ENCODE results near the gene ETS1.

ETS1 gene

DNA sequence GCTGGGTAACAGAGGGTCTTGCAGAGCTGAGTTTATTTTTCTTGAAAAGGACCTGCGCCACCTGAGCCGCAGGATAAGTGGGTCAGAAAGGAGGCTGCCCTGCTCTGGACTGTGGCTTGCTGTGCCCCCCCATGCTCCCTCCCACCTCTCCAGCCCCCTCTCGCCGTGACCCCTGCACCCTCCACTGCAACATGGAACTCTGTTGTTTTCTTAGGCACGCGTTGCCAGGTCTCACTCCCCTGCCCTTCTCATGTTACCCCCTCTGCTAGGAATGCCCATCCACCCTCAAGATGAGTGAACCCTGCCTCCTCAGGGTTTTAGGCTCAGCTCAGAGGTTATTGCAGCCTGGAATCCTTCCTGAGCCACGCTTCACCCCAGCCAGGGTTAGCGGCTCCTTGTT, 10.8 kb downstream of the ETS1 start:
- Histone ChIP-seq H3K27ac (ENCODE audit: low read length) (no peak overlapping the region), H3K79me2 (ENCODE audit: insufficient read depth, low read length) (no peaks in the 10 kb centered on the region), H2AFZ (ENCODE audit: low read depth, low read length) (no peak overlapping the region), H4K20me1 (ENCODE audit: insufficient read depth, low read length) (no peaks in the 10 kb centered on the region), H3K36me3 (ENCODE audit: insufficient read depth, low read length) (no peaks in the 10 kb centered on the region), H3K4me2 (ENCODE audit: insufficient read depth, low read length) (no peak overlapping the region), H3K4me1 (ENCODE audit: insufficient read depth, low read length) (peaks cover 16% of the 10 kb centered on the region; the same call in 1 of the 2 replicates), H3K27me3 (ENCODE audit: insufficient read depth, low read length, poor library complexity) (no peaks in the 10 kb centered on the region), H3K4me3 (ENCODE audit: low read depth in 1 of 2, low read length in 2 of 2) (no peak overlapping the region), H3K9ac (ENCODE audit: low read depth, low read length) (no peak overlapping the region), H3K9me3 (ENCODE audit: insufficient read depth, low read length, severe bottlenecking) (no peaks in the 10 kb centered on the region)
- TF ChIP-seq EZH2 (IDR thresholded peaks at IDR 0.05; ENCODE audit: borderline replicate concordance, low read depth, low read length, severe bottlenecking) = no peak
- TF ChIP-seq, protein P1, sequence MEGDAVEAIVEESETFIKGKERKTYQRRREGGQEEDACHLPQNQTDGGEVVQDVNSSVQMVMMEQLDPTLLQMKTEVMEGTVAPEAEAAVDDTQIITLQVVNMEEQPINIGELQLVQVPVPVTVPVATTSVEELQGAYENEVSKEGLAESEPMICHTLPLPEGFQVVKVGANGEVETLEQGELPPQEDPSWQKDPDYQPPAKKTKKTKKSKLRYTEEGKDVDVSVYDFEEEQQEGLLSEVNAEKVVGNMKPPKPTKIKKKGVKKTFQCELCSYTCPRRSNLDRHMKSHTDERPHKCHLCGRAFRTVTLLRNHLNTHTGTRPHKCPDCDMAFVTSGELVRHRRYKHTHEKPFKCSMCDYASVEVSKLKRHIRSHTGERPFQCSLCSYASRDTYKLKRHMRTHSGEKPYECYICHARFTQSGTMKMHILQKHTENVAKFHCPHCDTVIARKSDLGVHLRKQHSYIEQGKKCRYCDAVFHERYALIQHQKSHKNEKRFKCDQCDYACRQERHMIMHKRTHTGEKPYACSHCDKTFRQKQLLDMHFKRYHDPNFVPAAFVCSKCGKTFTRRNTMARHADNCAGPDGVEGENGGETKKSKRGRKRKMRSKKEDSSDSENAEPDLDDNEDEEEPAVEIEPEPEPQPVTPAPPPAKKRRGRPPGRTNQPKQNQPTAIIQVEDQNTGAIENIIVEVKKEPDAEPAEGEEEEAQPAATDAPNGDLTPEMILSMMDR (IDR thresholded peaks at IDR 0.05; ENCODE audit: borderline replicate concordance, extremely low read depth, low read length, poor library complexity, severe bottlenecking) = no peak
- no peak for ATAC-seq (ENCODE audit: insufficient read depth, low read depth)
- DNase-seq = no peak

DNA sequence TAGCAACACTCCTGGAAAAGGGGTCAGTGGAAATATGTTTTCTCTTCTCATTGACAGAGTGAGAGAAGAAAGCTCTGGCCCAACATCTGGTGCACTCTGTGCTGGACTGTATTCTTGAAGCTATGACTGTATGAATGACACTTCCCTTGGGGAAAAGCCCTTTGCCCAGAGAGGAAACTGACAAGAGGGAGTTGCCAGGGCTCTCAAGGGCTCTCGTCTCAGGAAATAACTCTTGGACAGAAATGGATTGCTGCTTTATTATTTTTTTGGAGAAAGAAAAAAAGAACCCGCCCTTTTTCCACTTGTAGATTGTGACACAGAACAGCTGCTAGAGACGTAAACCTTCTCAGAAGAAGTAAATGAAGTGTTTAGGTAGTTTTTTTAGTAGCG, 11.4 kb downstream of the ETS1 start:
- no peak overlapping the region for H3K27ac ChIP-seq (ENCODE audit: low read length)
- H3K27me3 ChIP-seq (ENCODE audit: insufficient read depth, low read length, poor library complexity) = no peaks in the 10 kb centered on the region
- TF ChIP-seq, protein P1 (IDR thresholded peaks at IDR 0.05; ENCODE audit: borderline replicate concordance, extremely low read depth, low read length, poor library complexity, severe bottlenecking) = no peak
- no peak for TF ChIP-seq EZH2 (IDR thresholded peaks at IDR 0.05; ENCODE audit: borderline replicate concordance, low read depth, low read length, severe bottlenecking)
- H3K4me3 ChIP-seq (ENCODE audit: low read depth in 1 of 2, low read length in 2 of 2) = no peak overlapping the region
- no peak overlapping the region for H2AFZ ChIP-seq (ENCODE audit: low read depth, low read length)
- no peak overlapping the region for H3K4me2 ChIP-seq (ENCODE audit: insufficient read depth, low read length)
- no peaks in the 10 kb centered on the region for H3K79me2 ChIP-seq (ENCODE audit: insufficient read depth, low read length)
- no peaks in the 10 kb centered on the region for H4K20me1 ChIP-seq (ENCODE audit: insufficient read depth, low read length)
- no peak for DNase-seq
- no peaks in the 10 kb centered on the region for H3K9me3 ChIP-seq (ENCODE audit: insufficient read depth, low read length, severe bottlenecking)
- no peaks in the 10 kb centered on the region for H3K36me3 ChIP-seq (ENCODE audit: insufficient read depth, low read length)
- no peak overlapping the region for H3K9ac ChIP-seq (ENCODE audit: low read depth, low read length)
- H3K4me1 ChIP-seq (ENCODE audit: insufficient read depth, low read length) = peaks cover 16% of the 10 kb centered on the region; the same call in 1 of the 2 replicates
- no peak for ATAC-seq (ENCODE audit: insufficient read depth, low read depth)

DNA sequence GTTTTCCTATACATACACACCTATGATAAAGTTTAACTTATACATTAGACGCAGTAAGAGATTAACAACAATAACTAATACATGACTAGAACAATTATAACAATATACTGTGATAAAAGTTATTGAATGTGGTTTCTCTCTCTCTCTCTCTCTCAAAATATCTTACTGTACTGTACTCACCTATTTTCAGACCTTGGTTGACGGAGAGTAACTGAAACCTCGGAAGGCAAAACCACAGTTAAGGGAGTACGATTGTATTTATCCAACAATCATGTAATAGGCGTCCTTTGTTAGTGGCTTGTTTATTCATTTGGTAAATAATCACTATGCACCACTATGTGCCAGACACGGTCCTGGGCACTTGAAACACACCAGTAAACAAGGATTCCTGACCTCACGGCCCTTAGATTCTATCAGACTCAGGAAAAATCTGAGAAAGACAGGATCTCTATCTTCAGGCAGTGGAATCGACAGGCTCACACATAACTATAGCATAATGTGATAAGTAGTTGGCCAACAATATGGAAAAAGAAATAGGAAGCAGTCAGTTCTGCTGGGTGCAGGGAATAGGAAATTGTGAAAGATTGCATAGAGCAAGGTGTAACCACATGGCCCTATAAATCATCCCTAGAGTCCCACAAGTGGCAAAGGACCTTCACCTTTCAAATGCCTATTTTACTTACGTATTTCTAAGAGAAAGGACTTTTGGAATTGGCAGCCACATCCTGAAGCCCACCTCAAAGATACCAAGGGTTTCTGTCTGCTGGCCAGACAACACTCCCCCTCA, 12.0 kb downstream of the ETS1 start:
- H3K4me1 ChIP-seq (ENCODE audit: insufficient read depth, low read length) = peaks cover 16% of the 10 kb centered on the region; the same call in 1 of the 2 replicates
- no peaks in the 10 kb centered on the region for H3K27me3 ChIP-seq (ENCODE audit: insufficient read depth, low read length, poor library complexity)
- no peaks in the 10 kb centered on the region for H3K79me2 ChIP-seq (ENCODE audit: insufficient read depth, low read length)
- H2AFZ ChIP-seq (ENCODE audit: low read depth, low read length) = no peak overlapping the region
- no peak overlapping the region for H3K27ac ChIP-seq (ENCODE audit: low read length)
- H3K4me2 ChIP-seq (ENCODE audit: insufficient read depth, low read length) = no peak overlapping the region
- H3K4me3 ChIP-seq (ENCODE audit: low read depth in 1 of 2, low read length in 2 of 2) = no peak overlapping the region
- no peaks in the 10 kb centered on the region for H3K9me3 ChIP-seq (ENCODE audit: insufficient read depth, low read length, severe bottlenecking)
- no peak for DNase-seq
- H3K9ac ChIP-seq (ENCODE audit: low read depth, low read length) = no peak overlapping the region
- no peaks in the 10 kb centered on the region for H4K20me1 ChIP-seq (ENCODE audit: insufficient read depth, low read length)
- peak; percentile 34; the same call in 1 of the 3 replicates for ATAC-seq (ENCODE audit: insufficient read depth, low read depth)
- H3K36me3 ChIP-seq (ENCODE audit: insufficient read depth, low read length) = no peaks in the 10 kb centered on the region
- TF ChIP-seq EZH2 (IDR thresholded peaks at IDR 0.05; ENCODE audit: borderline replicate concordance, low read depth, low read length, severe bottlenecking) = no peak
- TF ChIP-seq, protein P1 (IDR thresholded peaks at IDR 0.05; ENCODE audit: borderline replicate concordance, extremely low read depth, low read length, poor library complexity, severe bottlenecking) = no peak

Measured in DND-41 (cell line).